ENCODE results near the gene CHAD. TPM values are rescaled to one million over a fixed set of nuclear protein-coding genes. Genes with fewer than 3 reads are reported as not detected.

CHAD gene
- polyA plus RNA-seq, 1 donor (not counting 4 experiments of a cell fraction or from before 2014, with no cell fraction given), result not detected

GRCh38 chr17:50517011-50517410 is 48.3 kb upstream of the CHAD start:
- Histone ChIP-seq H3K9me1 (ENCODE audit: control insufficient read depth, extremely low read depth, insufficient read depth, low read length) (no peaks in the 10 kb centered on the region), H2AFZ (ENCODE audit: control insufficient read depth, low read length) (no peak overlapping the region), H3K4me2 (ENCODE audit: control insufficient read depth, extremely low read depth, insufficient read depth, low read depth, low read length) (peak overlapping the region; percentile 17), H3K4me1 (ENCODE audit: control insufficient read depth, extremely low read depth, insufficient read depth, low read length) (peaks cover 71% of the 10 kb centered on the region), H4K20me1 (ENCODE audit: control insufficient read depth, extremely low read depth, insufficient read depth, low read length) (no peaks in the 10 kb centered on the region), H3K4me3 (ENCODE audit: control insufficient read depth in 2 of 3, extremely low read depth in 1 of 3, insufficient read depth in 2 of 3, low read depth in 1 of 3, low read length in 3 of 3) (no peak overlapping the region), H3K36me3 (ENCODE audit: control insufficient read depth in 2 of 2, extremely low read depth in 1 of 2, insufficient read depth in 2 of 2, low read length in 2 of 2) (no peaks in the 10 kb centered on the region), H3K79me2 (ENCODE audit: control insufficient read depth, insufficient read depth, low read length) (peaks cover 2% of the 10 kb centered on the region), H3K27ac (ENCODE audit: control insufficient read depth, insufficient read depth, low read length) (peak overlapping the region; percentile 23), H3K9ac (ENCODE audit: control insufficient read depth, extremely low read depth, insufficient read depth, low read length) (no peak overlapping the region), H3K9me3 (ENCODE audit: control insufficient read depth, low read depth, low read length) (no peaks in the 10 kb centered on the region), H3K27me3 (ENCODE audit: control insufficient read depth, extremely low read depth, insufficient read depth, low read length) (no peaks in the 10 kb centered on the region)
- dilution Hi-C loops (cut with MboI; ENCODE audit: extremely low pct_ligation_motif_present, low sequenced_read_pairs), result no loop called here
- peak; percentile 95 for FAIRE-seq
- TF ChIP-seq CTCF (optimal IDR thresholded peaks at IDR 0.05 in 1 of 3, IDR thresholded peaks at IDR 0.05 in 1 of 3, conservative IDR thresholded peaks at IDR 0.05 in 1 of 3; ENCODE audit: extremely low read depth in 1 of 3, insufficient read depth in 2 of 3, low read length in 3 of 3) (no peak), EZH2 (IDR thresholded peaks at IDR 0.05; ENCODE audit: low read length) (no peak)
- peak; percentile 81 for DNase-seq (ENCODE audit: low read depth, low spot score)

GRCh38 chr17:50514936-50515702 is 46.4 kb upstream of the CHAD start:
- Histone ChIP-seq H3K4me3 (ENCODE audit: control insufficient read depth in 2 of 3, extremely low read depth in 1 of 3, insufficient read depth in 2 of 3, low read depth in 1 of 3, low read length in 3 of 3) (no peak overlapping the region), H3K27ac (ENCODE audit: control insufficient read depth, insufficient read depth, low read length) (peak overlapping the region; percentile 10), H3K27me3 (ENCODE audit: control insufficient read depth, extremely low read depth, insufficient read depth, low read length) (no peaks in the 10 kb centered on the region), H3K79me2 (ENCODE audit: control insufficient read depth, insufficient read depth, low read length) (peaks cover 2% of the 10 kb centered on the region), H3K4me1 (ENCODE audit: control insufficient read depth, extremely low read depth, insufficient read depth, low read length) (peaks cover 68% of the 10 kb centered on the region), H3K9ac (ENCODE audit: control insufficient read depth, extremely low read depth, insufficient read depth, low read length) (no peak overlapping the region), H4K20me1 (ENCODE audit: control insufficient read depth, extremely low read depth, insufficient read depth, low read length) (no peaks in the 10 kb centered on the region), H3K4me2 (ENCODE audit: control insufficient read depth, extremely low read depth, insufficient read depth, low read depth, low read length) (peak overlapping the region; percentile 29), H2AFZ (ENCODE audit: control insufficient read depth, low read length) (peak overlapping the region; percentile 47), H3K36me3 (ENCODE audit: control insufficient read depth in 2 of 2, extremely low read depth in 1 of 2, insufficient read depth in 2 of 2, low read length in 2 of 2) (no peaks in the 10 kb centered on the region), H3K9me3 (ENCODE audit: control insufficient read depth, low read depth, low read length) (no peaks in the 10 kb centered on the region), H3K9me1 (ENCODE audit: control insufficient read depth, extremely low read depth, insufficient read depth, low read length) (no peaks in the 10 kb centered on the region)
- FAIRE-seq (peak; percentile 72), DNase-seq (ENCODE audit: low read depth, low spot score) (no peak)
- dilution Hi-C loops (cut with MboI; ENCODE audit: extremely low pct_ligation_motif_present, low sequenced_read_pairs), result no loop called here
- TF ChIP-seq EZH2 (IDR thresholded peaks at IDR 0.05; ENCODE audit: low read length) (no peak), CTCF (optimal IDR thresholded peaks at IDR 0.05 in 1 of 3, IDR thresholded peaks at IDR 0.05 in 1 of 3, conservative IDR thresholded peaks at IDR 0.05 in 1 of 3; ENCODE audit: extremely low read depth in 1 of 3, insufficient read depth in 2 of 3, low read length in 3 of 3) (no peak)

All from keratinocyte (primary cell).